ENCODE data around the gene CACNA1B. TPM values are rescaled to one million over a fixed set of nuclear protein-coding genes. Genes with fewer than 3 reads are reported as not detected.

The CACNA1B gene
- total and polyA plus RNA-seq, 2 of the 13 experiments (the other 11 are each of a cell fraction or from before 2014, with no cell fraction given): under 0.01 to 0.04 TPM

- no peak overlapping the region for H3K4me2 ChIP-seq (ENCODE audit: low read depth, low read length)
- no peaks in the 10 kb centered on the region for H3K4me1 ChIP-seq (ENCODE audit: insufficient read depth, low read length)
- no peak overlapping the region for H2AFZ ChIP-seq (ENCODE audit: low read length)
- ChIA-PET CTCF (ENCODE audit: low intra/inter-chr PET ratio, low total read pairs) (no interaction called here), POLR2A (no interaction called here)
- H3K9ac ChIP-seq (ENCODE audit: insufficient read depth, low read depth, low read length): no peak overlapping the region
- H3K9me3 ChIP-seq (ENCODE audit: low read length): peaks cover 30% of the 10 kb centered on the region
- H4K20me1 ChIP-seq (ENCODE audit: insufficient read depth, low read length): no peaks in the 10 kb centered on the region
- H3K27ac ChIP-seq (ENCODE audit: extremely low read length, insufficient read depth, low read length): no peak overlapping the region
- in situ Hi-C loops (cut with HindIII; ENCODE audit: extremely low pct_ligation_motif_present, low pct_unique_long_range_greater_than_20kb): no loop called here
- no TSS peak for BruUV-seq (replicated peaks)
- ATAC-seq: no peak
- whole genome bisulfite sequencing (ENCODE audit: low lambda C conversion rate): 7% methylated on average over 3 of the region's 9 CpGs
- TF ChIP-seq ZNF10 (CRISPR knock-in tag; IDR thresholded peaks at IDR 0.05; ENCODE audit: borderline replicate concordance, low read depth): no peak
- TF ChIP-seq ZNF619 (CRISPR knock-in tag; IDR thresholded peaks at IDR 0.05): no peak
- no peak for TF ChIP-seq DBP (CRISPR knock-in tag; IDR thresholded peaks at IDR 0.05; ENCODE audit: not compliant biosample characterization)
- TF ChIP-seq YEATS2 (CRISPR knock-in tag; IDR thresholded peaks at IDR 0.05; ENCODE audit: borderline replicate concordance): no peak
- TF ChIP-seq MEF2D (CRISPR knock-in tag; IDR thresholded peaks at IDR 0.05): no peak
- no peak for TF ChIP-seq GFI1 (CRISPR knock-in tag; IDR thresholded peaks at IDR 0.05; ENCODE audit: borderline replicate concordance)
- no peak for TF ChIP-seq THRA (CRISPR knock-in tag; IDR thresholded peaks at IDR 0.05; ENCODE audit: borderline replicate concordance)
- no peak for TF ChIP-seq ATF3 (CRISPR knock-in tag; IDR thresholded peaks at IDR 0.05)
- no peak for TF ChIP-seq SMARCE1 (IDR thresholded peaks at IDR 0.05; ENCODE audit: borderline replicate concordance)
- no peak for TF ChIP-seq KAT8 (CRISPR knock-in tag; IDR thresholded peaks at IDR 0.05)
- TF ChIP-seq ZNF101 (CRISPR knock-in tag; IDR thresholded peaks at IDR 0.05; ENCODE audit: borderline replicate concordance, low read depth): no peak
- intact Hi-C loops (cut with micrococcal nuclease; ENCODE audit: unreplicated experiment): no loop called here
- FAIRE-seq: no peak
- no peak for DNase-seq (ENCODE audit: low spot score)
- H3K4me3 ChIP-seq (replicated peaks in 1 of 3; ENCODE audit: insufficient read depth in 1 of 3, low read depth in 2 of 3, low read length in 3 of 3): no peak overlapping the region
- peaks cover 2 to 24% of the 10 kb centered on the region in 2 experiments; a peak in 2 of 5 replicates for H3K27me3 ChIP-seq (ENCODE audit: control insufficient read depth in 1 of 2, insufficient read depth in 2 of 2, low read length in 2 of 2)
- H3K36me3 ChIP-seq (replicated peaks in 1 of 2; ENCODE audit: control insufficient read depth in 1 of 2, insufficient read depth in 2 of 2, low read length in 2 of 2): no peaks in the 10 kb centered on the region
- H3K79me2 ChIP-seq (ENCODE audit: insufficient read depth, low read length): no peaks in the 10 kb centered on the region
Observed at GRCh38 chr9:138082918-138083636, 205.5 kb downstream of the CACNA1B start.

Measured in HepG2 (cell line).